Measurements from ENCODE around the gene DGCR2.

Gene DGCR2

GRCh38 chr22:19125474-19126308, 3.5 kb upstream of the DGCR2 start:
- no peak for DNase-seq

- no peak for DNase-seq
Observed at GRCh38 chr22:19125011-19125410, 2.8 kb upstream of the DGCR2 start.

DNA sequence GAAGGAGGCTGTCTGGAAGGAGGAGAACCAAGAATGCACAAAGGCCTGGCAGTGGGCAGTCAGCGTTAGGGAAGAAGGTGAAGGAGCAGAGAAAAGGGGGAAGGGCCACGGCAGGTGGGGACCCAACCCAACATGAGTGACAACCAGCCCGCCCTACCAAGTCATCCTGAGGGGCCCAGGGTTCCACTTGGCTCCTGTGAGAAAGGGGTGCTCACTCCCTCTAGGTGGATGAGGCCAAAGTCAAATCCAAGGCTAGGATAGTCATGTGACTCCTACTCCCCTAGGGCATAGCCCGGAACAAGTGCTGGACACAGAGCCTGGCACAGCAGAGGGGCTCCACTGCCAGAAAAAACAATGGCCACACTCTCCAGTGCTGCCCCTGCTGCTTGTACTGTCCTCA, 2.2 kb upstream of the DGCR2 start:
- no peak for DNase-seq

- no peak for DNase-seq
Observed at GRCh38 chr22:19123936-19124335, 1.7 kb upstream of the DGCR2 start.

GRCh38 chr22:19122752-19123492, 710 bp upstream of the DGCR2 start:
- DNase-seq, result peak; percentile 58

GRCh38 chr22:19121631-19122142, 525 bp downstream of the DGCR2 start:
- DNase-seq, result no peak

- peak; percentile 91 for DNase-seq
Observed at GRCh38 chr22:19120829-19121630, 1.2 kb downstream of the DGCR2 start.

- no peak for DNase-seq
Observed at GRCh38 chr22:19119949-19120348, 2.3 kb downstream of the DGCR2 start.

DNA sequence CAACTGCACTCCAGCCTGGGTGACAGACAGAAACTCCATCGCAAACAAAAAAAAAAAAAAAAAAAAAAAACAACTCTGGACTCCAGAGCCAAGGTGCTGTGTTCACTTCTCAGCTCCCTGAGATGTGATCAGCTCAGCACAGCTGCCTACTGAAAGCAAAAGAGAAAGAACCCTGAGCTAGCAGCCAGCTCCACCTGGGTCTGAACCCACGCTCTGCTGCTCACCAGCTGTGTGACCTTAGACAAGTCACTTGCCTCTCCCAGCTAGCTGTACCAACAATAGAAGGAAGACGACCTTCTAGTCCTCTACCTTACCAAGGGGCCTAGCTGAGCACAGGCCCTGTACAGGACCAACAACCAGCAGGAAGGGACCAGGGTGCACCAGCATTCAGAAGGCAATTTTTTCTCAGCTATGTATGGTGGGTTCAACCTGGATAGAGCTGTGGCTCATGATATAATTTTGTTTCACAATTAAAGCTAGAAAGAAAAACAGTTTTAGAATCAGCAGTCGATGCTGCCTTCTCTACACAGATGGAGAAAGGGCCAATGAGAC, 3.8 kb downstream of the DGCR2 start:
- DNase-seq, result no peak

DNA sequence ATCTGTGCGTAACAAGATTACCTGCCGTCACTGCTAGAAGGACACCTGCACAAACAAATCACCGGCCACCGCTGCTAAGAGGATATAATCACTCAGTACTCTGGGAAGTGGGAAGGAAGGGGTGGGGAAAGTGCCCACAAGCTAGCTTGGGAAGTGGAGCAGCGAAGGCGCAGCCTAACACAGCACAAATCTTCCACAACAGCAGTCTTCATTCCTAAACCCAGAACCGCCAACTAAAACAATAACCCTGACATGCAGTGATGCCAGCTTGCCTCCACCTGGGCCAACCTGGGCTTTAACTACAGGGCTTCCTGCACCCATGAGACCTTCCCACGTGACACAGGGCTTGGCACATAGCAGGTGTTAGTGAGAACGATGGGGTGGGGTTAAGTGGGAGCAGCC, 5.1 kb downstream of the DGCR2 start:
- DNase-seq, result no peak

- no peak for DNase-seq
Observed at GRCh38 chr22:19115628-19116027, 6.6 kb downstream of the DGCR2 start.

GRCh38 chr22:19114984-19115552, 7.1 kb downstream of the DGCR2 start:
- DNase-seq, result no peak

- no peak for DNase-seq
Observed at GRCh38 chr22:19113429-19113828, 8.8 kb downstream of the DGCR2 start.

GRCh38 chr22:19111584-19111983, 10.6 kb downstream of the DGCR2 start:
- no peak for DNase-seq

- no peak for DNase-seq
Observed at GRCh38 chr22:19111140-19111539, 11.1 kb downstream of the DGCR2 start.

DNA sequence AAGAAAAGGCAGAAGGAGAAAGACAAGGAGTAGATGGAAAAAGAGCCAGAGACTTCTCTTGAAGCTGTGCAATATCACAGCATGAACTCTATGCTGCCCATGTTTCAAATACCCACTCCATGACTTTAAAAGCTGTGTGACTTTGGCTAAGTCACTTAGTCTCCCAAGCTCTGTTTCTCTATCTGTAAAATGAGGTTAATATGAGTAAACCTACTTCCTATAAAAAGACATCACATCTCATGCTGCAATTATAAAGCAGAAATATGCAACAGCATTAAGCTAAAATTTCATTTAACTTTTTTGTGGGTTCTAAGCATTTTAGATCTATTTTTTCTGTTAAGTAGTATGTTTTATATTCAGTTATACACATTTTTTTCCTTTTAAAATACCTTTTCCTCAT, 11.6 kb downstream of the DGCR2 start:
- DNase-seq, result no peak

DNA sequence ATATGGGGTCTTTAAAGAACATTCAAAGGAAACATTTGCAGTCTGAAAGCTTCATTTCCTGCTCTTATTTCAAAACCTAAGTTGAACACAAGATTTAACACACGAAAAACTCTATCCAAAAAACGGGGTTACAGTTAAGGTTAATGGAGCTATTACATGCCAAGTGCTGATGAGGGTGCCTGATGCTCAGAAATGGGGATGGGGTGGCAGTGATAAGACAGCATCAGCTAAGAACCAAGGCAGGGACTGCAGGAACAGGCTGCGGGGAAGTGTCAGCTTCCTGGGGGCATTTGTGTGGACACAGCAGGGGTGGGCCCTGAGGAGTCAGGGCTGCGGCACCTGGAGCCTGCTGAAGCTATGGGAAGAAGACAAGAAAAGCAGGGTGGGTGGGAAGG, 12.2 kb downstream of the DGCR2 start:
- DNase-seq, result no peak

DNA sequence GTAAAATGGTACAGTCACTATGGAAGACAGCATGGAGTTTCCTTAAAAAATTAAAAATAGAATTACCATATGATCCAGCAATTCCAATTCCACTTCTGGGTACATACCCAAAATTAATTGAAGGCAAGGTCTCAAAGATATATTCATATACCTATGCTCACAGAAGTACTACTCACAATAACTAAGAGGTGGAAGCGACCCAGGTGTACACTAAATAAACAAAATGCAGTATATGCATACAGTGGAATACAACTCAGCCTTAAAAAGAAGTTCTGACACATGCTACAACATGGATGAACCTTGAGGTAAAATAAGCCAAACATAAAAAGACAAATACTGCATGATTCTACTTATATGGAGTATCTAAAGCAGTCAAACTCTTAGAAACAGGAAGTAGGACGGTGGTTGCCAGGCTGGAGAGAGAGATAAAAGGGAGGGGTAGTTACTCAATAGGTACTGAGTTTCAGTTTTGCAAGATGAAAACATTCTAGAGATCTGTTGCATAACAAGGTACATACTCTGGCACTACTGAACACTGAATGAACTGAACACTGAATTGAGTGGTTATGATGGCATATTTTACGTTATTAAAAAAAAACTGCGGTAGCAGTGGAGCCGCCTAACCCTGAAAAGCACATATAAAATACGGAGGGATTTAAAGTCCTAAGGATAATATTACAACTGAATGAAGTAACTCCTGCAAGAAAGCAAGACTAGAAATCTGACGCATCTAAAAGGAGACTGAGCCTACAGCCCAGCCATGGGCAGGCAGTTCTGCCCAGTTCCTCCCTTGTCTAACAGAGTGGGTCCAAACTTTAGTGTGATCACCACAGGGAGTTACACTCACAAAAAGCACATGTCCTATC, 12.8 kb downstream of the DGCR2 start:
- no peak for DNase-seq

GRCh38 chr22:19108807-19109197, 13.4 kb downstream of the DGCR2 start:
- DNase-seq, result no peak

DNA sequence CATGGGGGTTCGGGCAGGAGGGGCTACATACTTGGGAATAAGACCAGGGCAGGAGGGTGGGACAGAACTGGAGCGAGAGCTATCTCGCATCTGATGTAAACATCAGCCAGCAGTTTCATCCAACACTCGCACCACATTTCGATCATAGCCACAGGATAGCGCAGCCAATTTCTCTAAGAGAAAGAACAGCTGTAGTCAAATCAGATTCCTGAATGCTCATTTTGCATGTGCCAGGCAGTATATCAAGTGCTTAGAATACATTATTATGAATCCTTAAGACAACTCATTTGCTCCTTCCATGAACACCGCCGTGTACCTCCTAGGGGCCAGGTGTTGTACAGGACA, 14.5 kb downstream of the DGCR2 start:
- DNase-seq, result no peak

GRCh38 chr22:19106886-19107729, 15.1 kb downstream of the DGCR2 start:
- DNase-seq, result no peak
